GM18505 (cell line): ENCODE results near the gene HINT2.

Source experiments
- ATAC-seq: cut with Tn5 transposase; IDR thresholded peaks from one replicate; pipeline ENCODE4 v1.9.1; 2021; ENCODE audit not compliant: unreplicated experiment
- POLR2A ChIP-seq: IDR thresholded peaks from 4 replicates; pipeline ENCODE4 v1.6.1; 2011; ENCODE audit warnings: borderline replicate concordance; ENCODE audit not compliant: insufficient read depth, insufficient read length; ENCODE audit errors: extremely low read depth

Gene HINT2

DNA sequence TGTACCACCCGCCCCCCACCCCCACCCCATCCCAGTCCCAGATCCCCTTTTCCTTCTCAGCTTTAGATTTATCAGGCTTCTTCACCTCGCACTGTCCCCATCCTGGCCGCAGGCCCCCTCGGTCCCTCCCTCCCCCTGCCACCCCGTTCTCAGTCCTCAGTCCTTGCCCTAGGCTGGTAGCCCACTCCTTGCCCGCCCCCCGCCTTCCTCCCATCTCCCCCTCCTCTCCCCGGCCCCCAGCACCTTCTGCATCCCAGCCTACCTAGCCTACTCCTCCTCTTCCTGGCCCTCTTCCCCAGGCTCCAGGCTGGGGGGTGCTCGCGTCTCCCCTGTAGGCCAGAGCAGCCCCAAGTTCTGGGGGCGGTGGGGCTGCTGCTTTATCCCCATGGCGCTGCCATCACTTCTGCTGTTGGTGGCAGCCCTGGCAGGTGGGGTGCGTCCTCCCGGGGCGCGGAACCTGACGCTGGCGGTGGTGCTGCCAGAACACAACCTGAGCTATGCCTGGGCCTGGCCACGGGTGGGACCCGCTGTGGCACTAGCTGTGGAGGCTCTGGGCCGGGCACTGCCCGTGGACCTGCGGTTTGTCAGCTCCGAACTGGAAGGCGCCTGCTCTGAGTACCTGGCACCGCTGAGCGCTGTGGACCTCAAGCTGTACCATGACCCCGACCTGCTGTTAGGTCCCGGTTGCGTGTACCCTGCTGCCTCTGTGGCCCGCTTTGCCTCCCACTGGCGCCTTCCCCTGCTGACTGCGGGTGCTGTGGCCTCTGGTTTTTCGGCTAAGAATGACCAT lies 22.6 kb downstream of the HINT2 start:
- no peak for ATAC-seq
- TF ChIP-seq POLR2A, result no peak

DNA sequence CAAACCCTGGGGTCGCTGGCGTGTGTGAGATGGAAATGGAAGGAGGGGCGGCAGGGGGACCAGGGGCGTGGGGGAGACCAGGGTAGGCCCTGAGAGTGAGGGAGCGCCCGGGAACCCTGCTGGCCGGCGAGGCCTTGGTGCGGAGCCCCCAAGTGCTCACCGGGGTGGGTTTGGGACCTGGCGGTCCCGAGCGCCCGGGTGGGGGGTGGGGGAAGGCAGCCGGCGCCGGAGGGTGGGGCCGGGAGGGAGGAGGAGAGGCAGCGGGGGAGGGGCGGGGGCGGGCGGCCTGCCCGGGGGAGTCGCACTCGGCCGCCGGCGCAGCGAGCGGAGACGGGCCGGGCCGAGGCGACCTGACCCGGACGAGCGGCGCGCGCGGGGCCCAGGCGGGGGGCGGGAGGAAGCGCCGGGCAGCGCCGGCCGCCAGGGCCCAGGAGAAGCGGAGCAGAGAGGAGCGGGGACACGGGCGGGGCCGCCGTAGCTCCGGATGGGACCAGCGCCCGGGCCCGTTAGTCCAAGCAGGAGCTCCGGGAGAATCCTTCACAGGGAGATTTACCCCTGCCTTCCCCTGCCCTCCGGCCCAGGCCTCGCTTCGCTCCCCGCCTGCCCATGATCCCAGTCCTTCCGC lies 23.4 kb downstream of the HINT2 start, which contains the start of gene NPR2:
TSS of gene NPR2 (plus strand) at position 295 of the 625 bp plus-strand sequence. CDS start 818 bp downstream, outside the sequence.
- TF ChIP-seq POLR2A, result no peak
- ATAC-seq, result no peak

DNA sequence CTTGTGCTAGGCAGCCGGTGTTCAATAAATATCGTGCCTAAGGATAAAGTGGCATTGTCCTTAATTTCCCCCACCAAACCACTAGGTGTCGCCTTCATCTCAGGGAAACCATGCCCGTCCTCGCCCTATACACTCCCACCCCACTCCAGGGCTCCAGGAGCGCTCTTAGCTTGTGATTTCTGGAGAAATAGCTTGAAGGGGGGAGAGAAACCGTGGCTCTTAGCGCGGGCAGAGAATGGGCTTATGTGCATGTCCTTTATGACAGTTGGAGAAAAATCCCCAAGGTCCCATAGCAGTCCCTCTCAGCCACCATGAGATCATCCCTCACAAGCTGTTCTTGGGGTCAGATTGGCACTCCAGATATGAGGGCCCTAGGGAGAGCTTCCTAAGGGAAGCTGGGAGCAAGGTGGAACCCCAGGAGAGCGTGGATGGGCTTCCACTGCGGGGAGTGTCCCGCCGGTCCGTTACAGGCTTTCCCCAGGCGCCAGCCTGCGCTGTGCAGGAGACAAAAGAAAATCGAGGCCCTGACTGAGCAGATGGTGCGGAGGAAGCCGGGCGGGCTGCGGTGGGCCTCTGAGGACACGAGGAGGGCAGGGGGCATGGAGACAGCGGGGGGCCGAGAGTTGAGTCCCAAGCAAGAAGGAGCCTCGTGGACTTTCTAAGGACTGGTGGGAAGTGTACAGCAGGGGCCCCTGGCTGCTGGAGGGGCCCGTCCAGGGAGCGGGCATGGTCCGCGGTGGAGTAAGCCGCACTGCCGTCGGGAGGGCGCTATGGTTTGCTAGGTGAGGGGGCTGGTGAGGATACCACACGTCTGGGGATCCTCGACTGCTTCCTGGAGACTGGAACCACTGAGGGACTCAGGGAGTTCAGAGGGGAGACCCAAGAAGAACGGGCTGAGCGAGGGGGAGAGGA lies 24.2 kb downstream of the HINT2 start:
- ATAC-seq, result no peak
- TF ChIP-seq POLR2A, result no peak

DNA sequence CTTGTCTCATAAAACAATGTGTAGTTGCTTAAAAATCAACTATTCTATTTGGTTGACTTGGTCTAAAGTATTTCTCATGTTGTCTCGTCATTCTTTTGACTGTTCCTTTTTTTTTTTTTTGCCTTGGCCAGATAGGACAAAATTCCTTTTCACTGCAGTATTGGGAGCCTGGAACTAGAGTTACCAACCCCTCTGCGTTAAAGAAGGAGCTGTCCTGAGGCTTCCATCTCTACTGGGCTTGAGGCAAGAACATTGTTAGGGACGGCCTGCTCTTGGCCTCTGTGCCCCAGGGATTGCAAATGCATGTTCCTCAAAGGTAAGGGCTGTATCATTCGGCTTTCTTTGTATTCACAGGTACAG lies 24.8 kb downstream of the HINT2 start:
- no peak for TF ChIP-seq POLR2A

DNA sequence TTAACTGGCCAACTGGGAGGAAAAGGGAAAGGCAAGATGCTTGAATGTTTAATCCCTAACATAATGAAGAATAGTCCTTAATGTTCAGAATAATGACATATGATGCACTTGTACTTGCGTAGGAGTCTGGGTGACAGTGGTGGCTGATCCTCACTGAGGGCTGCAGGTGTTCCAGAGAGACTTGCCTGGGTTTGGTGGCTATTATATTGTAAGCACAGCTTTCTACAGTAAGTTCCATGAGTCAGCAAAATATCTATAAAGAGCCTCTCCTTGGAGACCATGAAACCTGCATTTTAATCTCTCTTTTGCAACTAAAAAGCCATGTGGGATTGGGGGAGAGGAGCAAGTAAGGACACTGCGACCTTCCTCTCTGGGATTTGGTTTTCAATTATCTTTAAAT lies 25.3 kb downstream of the HINT2 start:
- ATAC-seq, result no peak

More for the DNA sequence above, 24.8 kb downstream of the HINT2 start:
- ATAC-seq, result no peak

DNA sequence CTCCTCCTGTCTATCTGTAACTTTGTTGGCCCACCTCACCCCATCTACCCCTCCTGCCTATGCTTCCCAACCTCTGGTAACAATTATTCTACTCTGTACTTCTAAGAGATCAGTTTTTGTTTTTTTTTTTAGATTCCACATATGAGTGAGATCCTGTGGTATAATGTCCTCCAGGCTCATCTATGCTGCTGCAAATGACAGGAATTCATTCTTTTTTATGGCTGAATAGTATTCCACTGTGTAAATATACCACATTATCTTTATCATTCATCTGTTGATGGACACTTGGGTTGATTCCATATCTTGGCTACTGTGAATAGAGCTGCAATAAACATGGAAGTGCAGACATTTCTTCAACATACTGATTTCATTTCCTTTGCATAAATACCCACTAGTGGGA lies 31.4 kb downstream of the HINT2 start:
- TF ChIP-seq POLR2A, result no peak
- no peak for ATAC-seq

More for the DNA sequence above, 25.3 kb downstream of the HINT2 start:
- TF ChIP-seq POLR2A, result no peak

DNA sequence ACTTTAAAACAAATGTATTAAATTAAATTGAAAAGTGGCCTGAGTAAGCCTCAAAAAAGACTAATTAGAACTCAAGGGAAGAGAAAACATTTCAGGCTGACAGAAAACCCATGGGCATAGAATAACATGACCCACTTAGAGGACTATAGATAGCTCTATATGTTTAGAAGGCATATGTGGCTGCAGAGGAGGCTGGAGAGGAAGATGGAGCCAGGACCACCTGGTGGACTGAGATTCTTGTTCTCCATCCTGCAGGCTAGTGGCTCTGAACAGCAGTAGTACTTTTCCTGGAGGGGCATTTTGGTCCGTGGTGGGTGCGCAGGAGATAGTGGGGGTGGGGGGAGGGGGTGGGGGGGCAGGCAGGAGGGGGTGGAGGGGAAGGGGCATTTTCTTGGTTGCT lies 33.8 kb downstream of the HINT2 start:
- no peak for ATAC-seq
- TF ChIP-seq POLR2A, result no peak

DNA sequence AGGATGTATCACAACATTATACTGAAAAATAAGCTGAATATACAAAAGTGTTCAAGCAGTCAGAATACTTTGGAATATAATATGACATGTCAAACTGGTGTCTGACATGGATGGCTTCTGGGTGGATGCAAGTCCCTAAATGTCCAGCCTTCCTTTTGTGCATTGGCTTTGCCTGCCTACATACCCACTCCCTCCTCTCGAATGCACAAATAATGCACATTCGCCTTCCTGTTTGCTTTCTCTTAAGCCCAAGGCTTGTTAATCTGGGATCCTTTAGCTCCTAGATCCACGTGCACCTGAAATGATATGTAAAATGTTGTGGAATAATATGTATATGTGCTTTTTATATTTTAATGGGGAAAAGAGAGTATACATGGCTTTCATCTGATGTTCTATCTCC lies 36.3 kb downstream of the HINT2 start:
- ATAC-seq, result no peak

DNA sequence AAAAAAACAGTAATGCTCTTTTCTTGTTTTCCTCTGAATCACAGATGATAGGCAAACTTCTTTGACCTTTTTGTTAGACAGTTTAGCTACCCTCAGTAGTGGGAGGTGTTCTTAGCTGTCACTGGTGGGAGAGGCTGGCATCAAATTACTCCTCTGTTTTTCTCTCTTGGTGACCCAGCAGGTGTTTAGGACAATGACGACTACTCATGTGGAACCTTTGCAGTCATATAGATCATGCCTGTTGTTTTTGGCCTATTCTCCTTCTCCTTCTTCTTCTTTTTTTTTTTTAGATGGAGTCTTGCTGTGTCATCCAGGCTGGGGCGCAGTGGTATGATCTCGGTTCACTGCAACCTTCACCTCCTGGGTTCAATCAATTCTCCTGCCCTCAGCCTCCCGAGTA lies 38.8 kb downstream of the HINT2 start:
- no peak for ATAC-seq
- TF ChIP-seq POLR2A, result no peak

More for the DNA sequence above, 36.3 kb downstream of the HINT2 start:
- no peak for TF ChIP-seq POLR2A

DNA sequence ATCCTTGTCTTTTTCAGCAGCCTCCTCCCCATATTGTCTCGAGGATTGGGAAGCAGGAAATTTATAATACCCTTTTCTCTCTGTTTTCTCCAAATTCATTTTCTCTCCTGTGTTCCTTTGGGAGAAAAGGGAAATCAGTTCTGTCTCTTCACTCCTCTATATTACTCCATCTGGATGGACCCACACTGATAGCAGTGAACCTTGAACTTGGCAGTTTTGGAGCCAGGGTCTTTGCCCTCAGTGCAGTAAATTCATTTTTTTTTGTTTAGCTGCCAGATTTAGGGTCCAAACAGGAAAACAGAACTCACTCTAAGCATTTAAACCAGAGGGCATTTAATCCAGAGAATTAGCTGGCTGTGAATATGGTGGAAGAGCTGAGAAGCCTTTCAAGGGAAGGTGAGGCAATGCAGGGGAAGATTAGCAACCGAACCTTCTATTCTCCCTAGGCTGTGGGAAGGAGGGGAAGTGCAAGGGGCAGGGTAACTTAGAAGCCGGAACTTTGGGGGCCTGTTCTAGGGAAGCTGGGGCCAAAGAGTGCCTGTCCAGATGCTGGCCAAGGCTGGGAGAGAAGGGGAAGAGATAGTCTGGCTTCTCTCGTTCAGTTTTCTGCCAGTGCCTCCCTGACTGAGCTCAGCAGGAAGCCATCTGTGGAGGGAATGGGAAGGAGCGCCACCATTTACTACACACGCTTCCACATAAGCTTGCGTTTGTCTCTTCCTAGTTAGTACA lies 39.8 kb downstream of the HINT2 start:
- no peak for ATAC-seq
- no peak for TF ChIP-seq POLR2A

DNA sequence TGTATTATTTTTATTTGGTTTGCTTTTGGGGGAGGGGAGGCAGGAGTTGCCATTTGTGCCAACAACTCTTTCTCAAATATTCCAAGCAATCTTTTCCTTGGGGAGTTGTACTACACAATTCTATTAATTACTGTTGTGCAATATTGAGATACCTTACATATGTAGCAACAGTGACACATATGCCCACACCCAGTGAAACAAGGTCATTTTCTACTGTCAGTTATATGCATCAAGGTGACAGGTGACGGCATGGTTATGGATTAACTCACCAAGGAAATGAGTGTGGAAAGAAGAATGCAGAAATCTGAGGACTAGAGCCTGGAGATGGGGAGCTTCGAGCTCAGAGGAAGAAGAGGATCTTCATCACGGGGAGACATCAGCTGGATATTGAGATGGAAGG lies 42.9 kb downstream of the HINT2 start:
- TF ChIP-seq POLR2A, result no peak
- ATAC-seq, result no peak

DNA sequence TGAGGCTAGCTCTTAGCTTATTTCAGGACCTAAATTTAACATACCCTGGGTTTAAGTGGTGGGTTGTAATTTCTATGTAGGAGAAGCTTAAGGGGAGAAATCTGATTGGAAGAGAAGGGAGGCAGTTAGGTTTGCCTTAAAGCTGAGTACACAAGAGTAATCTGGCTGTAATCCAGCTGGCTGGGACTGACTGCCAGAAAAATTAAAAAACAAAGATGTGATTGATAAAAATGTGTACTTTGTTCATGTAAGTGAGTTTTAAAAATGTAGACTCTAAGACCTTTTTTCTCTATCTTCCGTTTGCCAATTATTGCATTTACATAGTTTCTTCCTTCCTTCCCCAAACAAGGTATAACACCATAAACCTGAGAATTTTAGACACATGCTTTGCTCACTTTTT lies 43.3 kb downstream of the HINT2 start:
- TF ChIP-seq POLR2A, result no peak
- no peak for ATAC-seq

DNA sequence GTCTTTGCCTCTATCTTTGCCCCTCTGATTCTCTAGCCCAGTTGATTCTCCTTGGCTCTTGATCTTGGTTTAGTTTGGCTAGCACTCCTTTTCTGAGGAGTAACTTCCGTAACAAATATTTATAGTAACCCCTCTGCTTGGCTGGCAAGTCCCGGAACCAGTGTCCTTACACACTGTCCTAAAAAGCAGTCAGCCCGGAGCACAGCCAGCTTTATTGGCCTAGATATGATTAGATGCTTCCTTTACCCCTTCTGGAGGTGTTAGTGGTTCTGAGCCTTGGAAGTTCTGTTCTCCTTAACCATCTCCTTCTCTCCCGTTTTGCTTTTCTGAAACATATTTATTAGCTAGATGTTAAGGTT lies 43.8 kb downstream of the HINT2 start:
- TF ChIP-seq POLR2A, result no peak
- no peak for ATAC-seq
